HepG2 (cell line): ENCODE results near the gene FER1L5. TPM values are rescaled to one million over a fixed set of nuclear protein-coding genes. Genes with fewer than 3 reads are reported as not detected.

Experiments used
- ATAC-seq: fragments of 200-7000 bp; cut with Tn5 transposase; 3 replicates; pipeline ENCODE4 v1.9.1; 2020; ENCODE audit warnings: mild to moderate bottlenecking, moderate library complexity
- BruUV-seq: library from RNA; stranded (reverse); fragments of 400-500 nt; replicated peaks from 2 replicates; lab custom pipeline; 2021; lab: Mats Ljungman, UMichigan
- CTCF ChIA-PET: fragments of 300-600 bp; formaldehyde crosslinking; extraction: SDS; loops from one replicate; lab custom pipeline; 2021; ENCODE audit warnings: low total read pairs, inconsistent platforms, low intra/inter-chr PET ratio; lab: Yijun Ruan, JAX
- POLR2A ChIA-PET: fragments of 350-600 bp; sonication (Branson Sonifier 250); formaldehyde crosslinking; loops from one replicate; lab custom pipeline; 2020; ENCODE audit warnings: antibody characterized with exemption, inconsistent platforms; lab: Yijun Ruan, JAX
- DNase-seq: peaks from one replicate; pipeline ENCODE4 v3.0.0-alpha.2; 2015; ENCODE audit warnings: low spot score
- FAIRE-seq: peaks from 3 replicates; lab custom pipeline; 2011; peaks lifted over from hg19 to GRCh38; lab: Jason Lieb, UNC
- H2AFZ ChIP-seq: one replicate; pipeline ENCODE4 v1.6.1; 2011; ENCODE audit warnings: low read length, inconsistent platforms
- H3K27ac ChIP-seq: fragments of 300-600 bp; 3 replicates; pipeline ENCODE4 v1.8.0; 2011; ENCODE audit warnings: mixed run types, mild to moderate bottlenecking, mixed read lengths, low read length, inconsistent platforms; ENCODE audit not compliant: insufficient read depth; ENCODE audit errors: extremely low read length
- H3K27me3 ChIP-seq, 2 experiments: fragments of 200-600 bp in 1 of 2; 2 replicates in 1 of 2; 3 replicates in 1 of 2; pipeline versions ENCODE4 v1.6.0 to v1.8.0; 2011; ENCODE audit warnings: low read length in 2 of 2, mild to moderate bottlenecking in 2 of 2, moderate library complexity in 2 of 2, inconsistent platforms in 1 of 2; ENCODE audit not compliant: insufficient read depth in 2 of 2, control insufficient read depth in 1 of 2
- H3K36me3 ChIP-seq, 2 experiments: fragments of 200-600 bp in 1 of 2; replicated peaks in 1 of 2; 2 replicates in 1 of 2; 3 replicates in 1 of 2; pipeline versions ENCODE4 v1.5.1 to v1.8.0; 2011; ENCODE audit warnings: low read length in 2 of 2, inconsistent platforms in 1 of 2; ENCODE audit not compliant: insufficient read depth in 2 of 2, control insufficient read depth in 1 of 2
- H3K4me1 ChIP-seq: 2 replicates; pipeline ENCODE4 v1.5.1; 2012; ENCODE audit warnings: low read length, inconsistent platforms; ENCODE audit not compliant: insufficient read depth
- H3K4me2 ChIP-seq: 2 replicates; pipeline ENCODE4 v1.6.0; 2011; ENCODE audit warnings: low read depth, low read length, inconsistent platforms
- H3K4me3 ChIP-seq, 3 experiments: fragments of 200-600 bp in 1 of 3; sonication (generic), shearing (Covaris generic) in 1 of 3; replicated peaks in 1 of 3; 2 replicates each; pipeline ENCODE4 v1.5.1; 2011 to 2016; ENCODE audit warnings: low read length in 3 of 3, inconsistent platforms in 2 of 3, low read depth in 2 of 3, mild to moderate bottlenecking in 2 of 3, control low read depth in 1 of 3, mixed read lengths in 1 of 3; ENCODE audit not compliant: insufficient read depth in 1 of 3
- H3K79me2 ChIP-seq: one replicate; pipeline ENCODE4 v1.6.1; 2011; ENCODE audit warnings: low read length, inconsistent platforms; ENCODE audit not compliant: insufficient read depth
- H3K9ac ChIP-seq: 2 replicates; pipeline ENCODE4 v1.6.0; 2011; ENCODE audit warnings: mild to moderate bottlenecking, low read depth, low read length, inconsistent platforms; ENCODE audit not compliant: insufficient read depth
- H3K9me3 ChIP-seq: 2 replicates; pipeline ENCODE4 v1.5.1; 2012; ENCODE audit warnings: mild to moderate bottlenecking, low read length
- H4K20me1 ChIP-seq: 2 replicates; pipeline ENCODE4 v1.6.0; 2011; ENCODE audit warnings: inconsistent platforms, mild to moderate bottlenecking, low read length, moderate library complexity; ENCODE audit not compliant: insufficient read depth
- HNRNPK ChIP-seq: fragments of 200-400 bp; formaldehyde crosslinking; IDR thresholded peaks from 2 replicates; pipeline ENCODE4 v1.6.1; 2018; ENCODE audit warnings: low read length, low read depth, moderate library complexity, mild to moderate bottlenecking; ENCODE audit not compliant: poor library complexity, severe bottlenecking
- KLF6 ChIP-seq: IDR thresholded peaks from 2 replicates; pipeline ENCODE4 v1.8.0; 2016; ENCODE audit warnings: missing biosample characterization, missing genetic modification reagents
- MXI1 ChIP-seq: IDR thresholded peaks from 3 replicates; pipeline ENCODE4 v1.6.1; 2012; ENCODE audit warnings: low read depth, low read length, inconsistent platforms, borderline replicate concordance
- NONO ChIP-seq, 2 experiments: fragments of 450-650 bp in 1 of 2; sonication (generic) in 1 of 2; formaldehyde crosslinking in 1 of 2; IDR thresholded peaks in 1 of 2; conservative IDR thresholded peaks in 1 of 2; 2 replicates each; pipeline versions ENCODE4 v1.6.1 to v1.8.0; 2017 to 2022; ENCODE audit warnings: mild to moderate bottlenecking in 1 of 2, missing genetic modification reagents in 1 of 2, moderate library complexity in 1 of 2
- PLRG1 ChIP-seq: fragments of 450-650 bp; conservative IDR thresholded peaks from 2 replicates; pipeline ENCODE4 v1.6.1; 2016
- TFAP4 ChIP-seq: sonication (generic); IDR thresholded peaks from 2 replicates; pipeline ENCODE4 v1.6.1; 2016; ENCODE audit warnings: low read depth, borderline replicate concordance
- ZMAT5 ChIP-seq: sonication (generic); formaldehyde crosslinking; IDR thresholded peaks from 2 replicates; pipeline ENCODE4 v1.5.0; 2020; ENCODE audit warnings: mild to moderate bottlenecking, low read depth, missing genetic modification reagents, borderline replicate concordance
- ZNF407 ChIP-seq: sonication (generic); formaldehyde crosslinking; IDR thresholded peaks from one replicate; pipeline ENCODE4 v1.5.1; 2020; ENCODE audit warnings: mild to moderate bottlenecking, missing genetic modification reagents; ENCODE audit errors: not compliant biosample characterization
- ZNF460 ChIP-seq: sonication (generic); formaldehyde crosslinking; IDR thresholded peaks from 2 replicates; pipeline ENCODE4 v1.5.1; 2020; ENCODE audit warnings: missing genetic modification reagents, mild to moderate bottlenecking, borderline replicate concordance
- ZNF543 ChIP-seq: sonication (generic); formaldehyde crosslinking; IDR thresholded peaks from 2 replicates; pipeline ENCODE4 v1.4.0; 2020; ENCODE audit warnings: mild to moderate bottlenecking, missing genetic modification reagents
- ZNF710 ChIP-seq: sonication (generic); formaldehyde crosslinking; IDR thresholded peaks from 2 replicates; pipeline ENCODE4 v1.5.0; 2020; ENCODE audit warnings: mild to moderate bottlenecking, missing genetic modification reagents, borderline replicate concordance
- ZNF777 ChIP-seq: sonication (generic); formaldehyde crosslinking; IDR thresholded peaks from 2 replicates; pipeline ENCODE4 v1.4.0; 2020; ENCODE audit warnings: missing genetic modification reagents
- WGBS: methylation state at CpG from one replicate; pipeline ENCODE4 v1.1.6; 2017; ENCODE audit warnings: low lambda C conversion rate; 5-methylcytosine and 5-hydroxymethylcytosine counted together
- in situ Hi-C: cut with HindIII; loops from 2 replicates; pipeline ENCODE4 v1.10.0; 2017; ENCODE audit warnings: low pct_unique_long_range_greater_than_20kb; ENCODE audit not compliant: extremely low pct_ligation_motif_present
- intact Hi-C: fragments of 100-400 bp; cut with micrococcal nuclease; formaldehyde crosslinking; loops from one replicate; pipeline ENCODE4 v1.10.0; 2022; ENCODE audit not compliant: unreplicated experiment
- polyA plus RNA-seq, 8 experiments: library from polyadenylated mRNA; depleted of rRNA in 3 of 8; stranded (reverse) in 7 of 8; unstranded in 1 of 8; fragments of >200 nt; fragmentation: Illumina TruSeq in 4 of 8; extraction: Trizol in 4 of 8; gene quantifications; 2 replicates each; pipeline versions ENCODE4 v1.2.1 to v1.2.3, GENCODE V29; 2011 to 2016; ENCODE audit warnings: low read depth in 4 of 8, missing spikeins in 1 of 8, mixed read lengths in 1 of 8; ENCODE audit not compliant: insufficient read depth in 1 of 8
- total RNA-seq, 5 experiments: library from RNA; depleted of rRNA; stranded (reverse); fragments of >200 nt; fragmentation: Illumina TruSeq; extraction: Trizol; gene quantifications; 2 replicates each; pipeline ENCODE4 v1.2.3, GENCODE V29; 2016; ENCODE audit warnings: low read depth in 1 of 5

FER1L5 gene
- total and polyA plus RNA-seq, 2 of the 13 experiments (the other 11 are each of a cell fraction or from before 2014, with no cell fraction given) = 0.02 to 0.08 TPM

GRCh38 chr2:96753661-96754282, 111.2 kb downstream of the FER1L5 start:
- WGBS = 30% methylated on average over 7 of the region's 7 CpGs
- in situ Hi-C loops = no loop called here
- TF ChIP-seq PLRG1 = no peak
- no peak for TF ChIP-seq ZNF710 (CRISPR knock-in tag)
- TF ChIP-seq HNRNPK = no peak
- no peak for TF ChIP-seq NONO (IDR thresholded peaks at IDR 0.05)
- TF ChIP-seq NONO (CRISPR knock-in tag; conservative IDR thresholded peaks at IDR 0.05) = no peak
- no peak for TF ChIP-seq MXI1
- TF ChIP-seq TFAP4 = no peak
- TF ChIP-seq ZMAT5 (CRISPR knock-in tag) = no peak
- no peak for TF ChIP-seq ZNF543 (CRISPR knock-in tag)
- TF ChIP-seq ZNF777 (CRISPR knock-in tag) = no peak
- no peak for TF ChIP-seq ZNF460 (CRISPR knock-in tag)
- no peak for TF ChIP-seq KLF6 (CRISPR knock-in tag)
- no peak for TF ChIP-seq ZNF407 (CRISPR knock-in tag)

More at GRCh38 chr2:96753661-96754282, 111.2 kb downstream of the FER1L5 start:
- H3K4me3 ChIP-seq = no peak overlapping the region
- CTCF ChIA-PET = no interaction called here
- H3K9me3 ChIP-seq = no peaks in the 10 kb centered on the region
- FAIRE-seq (no peak), DNase-seq (no peak), ATAC-seq (no peak)
- POLR2A ChIA-PET = no interaction called here
- H3K4me1 ChIP-seq = peaks cover 10% of the 10 kb centered on the region
- H3K27ac ChIP-seq = no peak overlapping the region
- H4K20me1 ChIP-seq = no peaks in the 10 kb centered on the region
- H3K4me2 ChIP-seq = no peak overlapping the region
- no peaks in the 10 kb centered on the region for H3K36me3 ChIP-seq
- no TSS peak for BruUV-seq
- intact Hi-C loops = no loop called here
- no peak overlapping the region for H2AFZ ChIP-seq
- peaks cover 3 to 16% of the 10 kb centered on the region in 2 experiments; a peak in 3 of 5 replicates for H3K27me3 ChIP-seq
- H3K79me2 ChIP-seq = no peaks in the 10 kb centered on the region
- no peak overlapping the region for H3K9ac ChIP-seq
